Neuron (in vitro differentiated cells): ENCODE data around the gene C3orf20.

Experiments used
- H2AFZ ChIP-seq: one replicate; pipeline ENCODE4 v1.6.1; 2013; ENCODE audit warnings: low read depth, mild to moderate bottlenecking, inconsistent platforms, low read length, moderate library complexity
- H3K27me3 ChIP-seq: one replicate; pipeline ENCODE4 v1.6.1; 2013; ENCODE audit warnings: low read length; ENCODE audit not compliant: insufficient read depth
- H3K36me3 ChIP-seq: one replicate; pipeline ENCODE4 v1.6.1; 2013; ENCODE audit warnings: low read length; ENCODE audit not compliant: insufficient read depth
- H3K4me1 ChIP-seq: one replicate; pipeline ENCODE4 v1.6.1; 2013; ENCODE audit warnings: low read length; ENCODE audit not compliant: insufficient read depth
- H3K4me3 ChIP-seq: 2 replicates; pipeline ENCODE4 v1.5.1; 2013; ENCODE audit warnings: mild to moderate bottlenecking, low read length, moderate library complexity
- H3K9me3 ChIP-seq: one replicate; pipeline ENCODE4 v1.6.1; 2013; ENCODE audit warnings: low read length

Gene C3orf20

DNA sequence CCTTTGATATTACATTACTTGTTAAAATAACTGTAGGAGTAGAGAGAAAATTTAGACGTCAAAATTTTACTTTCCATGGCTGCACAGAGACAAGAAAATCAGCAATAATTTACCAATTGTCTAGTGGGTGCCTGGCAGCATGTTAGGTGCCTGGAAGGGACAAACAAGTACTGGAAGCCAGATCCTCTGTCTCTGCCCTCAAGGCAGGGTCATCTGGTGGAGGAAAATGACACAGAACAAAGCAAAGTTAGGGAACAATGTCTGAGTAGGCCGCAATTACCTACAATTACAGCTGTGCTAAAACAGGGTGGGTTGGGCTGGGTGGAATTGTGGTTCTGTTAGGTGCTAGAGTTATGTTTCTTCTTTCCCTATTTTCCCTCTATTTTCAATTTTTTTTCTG lies 16.0 kb upstream of the C3orf20 start:
- no peak overlapping the region for H2AFZ ChIP-seq
- no peaks in the 10 kb centered on the region for H3K27me3 ChIP-seq
- no peaks in the 10 kb centered on the region for H3K4me1 ChIP-seq
- no peaks in the 10 kb centered on the region for H3K9me3 ChIP-seq
- no peak overlapping the region for H3K4me3 ChIP-seq
- peaks cover 81% of the 10 kb centered on the region for H3K36me3 ChIP-seq

DNA sequence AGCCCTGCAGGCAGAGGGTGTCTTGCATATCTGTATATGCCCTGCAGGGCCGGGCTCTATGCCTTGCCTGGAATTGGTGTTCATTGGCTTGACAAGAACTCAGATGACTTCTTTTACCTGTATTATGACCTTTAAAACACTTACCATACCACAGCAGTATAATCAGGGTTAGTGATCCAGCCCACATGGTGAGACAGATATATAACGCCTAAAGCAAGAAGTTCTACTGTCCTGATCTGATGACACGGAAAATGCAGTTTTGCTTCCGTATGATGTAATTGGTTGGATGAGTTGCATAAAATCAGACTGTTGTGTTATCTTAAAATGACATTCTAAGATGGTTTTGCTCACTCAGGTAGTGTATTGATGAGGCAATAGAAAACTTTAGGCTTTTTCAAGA lies 14.0 kb upstream of the C3orf20 start:
- Histone ChIP-seq H3K9me3 (no peaks in the 10 kb centered on the region), H3K4me3 (no peak overlapping the region), H2AFZ (no peak overlapping the region), H3K4me1 (no peaks in the 10 kb centered on the region), H3K27me3 (no peaks in the 10 kb centered on the region), H3K36me3 (peaks cover 92% of the 10 kb centered on the region)

- Histone ChIP-seq H3K9me3 (no peaks in the 10 kb centered on the region), H2AFZ (no peak overlapping the region), H3K36me3 (peaks cover 90% of the 10 kb centered on the region), H3K4me1 (no peaks in the 10 kb centered on the region), H3K27me3 (no peaks in the 10 kb centered on the region), H3K4me3 (no peak overlapping the region)
Observed at GRCh38 chr3:14663396-14664135, 11.4 kb upstream of the C3orf20 start.

GRCh38 chr3:14664170-14664569 lies 10.8 kb upstream of the C3orf20 start:
- Histone ChIP-seq H3K27me3 (no peaks in the 10 kb centered on the region), H3K4me3 (no peak overlapping the region)

DNA sequence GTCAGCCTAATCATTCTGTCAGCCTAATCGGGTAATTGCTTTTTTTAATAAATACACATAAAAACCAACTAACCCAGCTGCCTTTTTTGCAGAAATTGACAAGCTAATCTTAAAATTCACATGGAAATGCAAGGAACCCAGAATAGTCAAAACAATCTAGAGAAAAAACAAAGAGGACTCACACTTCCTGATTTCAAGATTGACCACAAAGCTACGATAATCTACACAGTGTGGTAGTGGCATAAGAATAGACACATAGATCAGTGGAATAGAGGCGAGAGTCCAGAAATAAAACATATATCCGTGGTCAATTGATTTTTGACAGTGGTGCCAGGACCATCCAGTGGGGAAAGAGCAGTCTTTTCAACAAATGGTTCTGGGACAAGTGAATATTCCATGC lies 2.4 kb upstream of the C3orf20 start:
- H3K4me1 ChIP-seq, result no peaks in the 10 kb centered on the region
- no peaks in the 10 kb centered on the region for H3K27me3 ChIP-seq
- no peaks in the 10 kb centered on the region for H3K9me3 ChIP-seq
- no peak overlapping the region for H2AFZ ChIP-seq
- H3K4me3 ChIP-seq, result no peak overlapping the region
- peaks cover 55% of the 10 kb centered on the region for H3K36me3 ChIP-seq

More at GRCh38 chr3:14664170-14664569, 10.8 kb upstream of the C3orf20 start:
- Histone ChIP-seq H3K4me1 (no peaks in the 10 kb centered on the region), H2AFZ (no peak overlapping the region), H3K9me3 (no peaks in the 10 kb centered on the region), H3K36me3 (peaks cover 94% of the 10 kb centered on the region)

DNA sequence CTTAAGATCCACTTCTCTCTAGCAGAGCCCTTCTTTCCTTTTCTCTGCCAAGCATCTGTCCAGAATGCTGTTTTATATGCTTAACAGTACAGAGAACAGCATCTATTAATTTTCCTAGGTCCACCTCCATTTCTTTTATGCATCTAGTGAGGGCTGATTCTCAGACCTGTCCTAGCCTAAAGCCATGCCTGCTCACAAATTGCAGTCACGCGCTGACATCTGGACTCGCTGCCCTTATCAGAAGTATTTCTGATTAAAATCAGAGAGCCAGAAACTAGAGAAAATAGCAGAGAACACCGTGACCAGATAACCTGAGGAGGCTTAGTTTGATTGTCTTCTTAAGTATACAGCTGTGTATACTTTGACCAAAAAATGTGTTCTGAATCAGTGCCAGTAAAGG lies 1.9 kb downstream of the C3orf20 start:
- no peaks in the 10 kb centered on the region for H3K9me3 ChIP-seq
- H3K4me3 ChIP-seq, result no peak overlapping the region
- peaks cover 14% of the 10 kb centered on the region for H3K36me3 ChIP-seq
- no peaks in the 10 kb centered on the region for H3K4me1 ChIP-seq
- no peak overlapping the region for H2AFZ ChIP-seq
- no peaks in the 10 kb centered on the region for H3K27me3 ChIP-seq

DNA sequence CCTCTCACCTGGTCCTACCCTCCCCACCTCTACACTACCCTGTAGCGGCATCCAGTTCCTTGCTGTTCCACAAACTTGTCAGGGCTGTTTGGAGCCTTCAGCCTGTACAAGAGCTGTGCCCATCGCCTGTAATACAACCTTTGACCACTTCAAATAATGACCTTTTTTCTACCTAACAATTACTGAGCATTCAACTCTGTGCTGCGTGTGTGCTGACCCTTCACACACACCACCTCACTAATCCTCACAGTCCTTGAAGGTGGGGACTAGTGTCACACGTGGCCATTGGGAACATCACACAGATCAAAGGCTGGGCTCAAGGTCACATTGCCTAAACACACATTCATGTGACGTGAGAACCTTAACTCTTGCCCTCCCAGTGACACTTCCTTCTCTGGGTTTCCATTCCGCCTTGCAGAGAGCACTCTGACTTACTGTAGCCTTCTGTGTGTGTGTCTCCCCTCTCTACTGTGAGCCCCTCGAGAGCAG lies 3.1 kb downstream of the C3orf20 start:
- no peaks in the 10 kb centered on the region for H3K4me1 ChIP-seq
- H3K27me3 ChIP-seq, result no peaks in the 10 kb centered on the region
- no peak overlapping the region for H2AFZ ChIP-seq
- no peak overlapping the region for H3K4me3 ChIP-seq
- H3K36me3 ChIP-seq, result peaks cover 4% of the 10 kb centered on the region
- H3K9me3 ChIP-seq, result no peaks in the 10 kb centered on the region

DNA sequence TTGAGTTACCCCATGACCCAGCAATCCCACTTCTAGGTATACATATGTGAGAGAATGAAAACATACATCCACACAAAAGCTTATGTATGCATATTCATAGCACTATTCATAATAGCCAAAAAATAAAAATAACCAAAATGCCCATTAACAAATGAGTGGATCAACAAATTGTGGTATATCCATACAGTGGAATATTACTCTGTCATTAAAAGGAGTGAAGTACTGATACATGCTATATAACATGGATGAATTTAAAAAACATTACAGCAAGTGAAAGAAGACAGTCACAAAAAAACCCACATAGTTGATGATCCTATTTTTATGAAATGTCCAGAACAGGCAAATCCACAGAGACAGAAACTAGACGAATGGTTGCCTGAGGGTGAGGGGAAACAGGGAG lies 5.2 kb downstream of the C3orf20 start:
- no peak overlapping the region for H3K4me3 ChIP-seq
- H3K27me3 ChIP-seq, result no peaks in the 10 kb centered on the region
- H3K9me3 ChIP-seq, result no peaks in the 10 kb centered on the region
- no peaks in the 10 kb centered on the region for H3K4me1 ChIP-seq
- no peak overlapping the region for H2AFZ ChIP-seq
- H3K36me3 ChIP-seq, result no peaks in the 10 kb centered on the region

DNA sequence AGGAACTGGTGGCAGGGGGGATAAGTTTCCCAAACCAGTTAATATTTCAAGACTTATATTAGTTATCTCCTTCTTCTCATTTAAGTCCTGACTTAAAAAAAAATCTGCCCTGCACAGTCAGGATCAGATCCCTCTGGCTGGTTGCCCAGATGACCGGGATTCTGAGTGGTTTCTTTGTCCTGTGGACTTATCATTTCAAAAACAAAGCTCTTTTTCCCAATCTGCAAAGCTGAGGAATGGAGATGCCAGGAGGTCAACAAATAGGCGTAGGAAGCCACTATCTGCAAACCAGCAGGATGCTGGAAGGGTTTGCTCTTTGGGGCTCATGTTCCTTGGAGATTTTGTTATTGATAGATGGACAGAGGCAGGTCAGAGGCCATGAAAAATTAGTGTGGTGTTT lies 5.8 kb downstream of the C3orf20 start:
- no peaks in the 10 kb centered on the region for H3K27me3 ChIP-seq
- H2AFZ ChIP-seq, result no peak overlapping the region
- no peak overlapping the region for H3K4me3 ChIP-seq
- H3K9me3 ChIP-seq, result no peaks in the 10 kb centered on the region
- no peaks in the 10 kb centered on the region for H3K4me1 ChIP-seq
- no peaks in the 10 kb centered on the region for H3K36me3 ChIP-seq

DNA sequence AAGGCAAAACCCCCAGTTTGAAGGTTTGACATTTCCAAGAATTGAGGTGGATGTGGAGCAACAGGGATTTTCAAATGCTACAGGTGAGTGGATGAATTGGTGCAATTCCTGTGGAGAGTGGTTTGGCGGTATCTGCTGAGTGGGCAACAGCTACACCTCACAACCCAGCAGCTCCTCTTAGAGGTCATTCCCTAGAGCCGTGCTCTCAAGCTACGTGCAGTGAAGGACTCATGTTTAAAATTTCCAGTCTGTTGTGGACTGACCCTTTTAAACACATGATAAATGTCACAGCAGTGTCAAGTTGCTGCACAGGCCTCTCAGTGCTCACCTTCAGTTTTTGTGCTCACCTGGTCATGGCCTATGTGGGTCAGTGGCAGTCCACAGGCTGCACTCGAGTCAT lies 9.5 kb downstream of the C3orf20 start:
- Histone ChIP-seq H3K9me3 (no peaks in the 10 kb centered on the region), H3K4me1 (no peaks in the 10 kb centered on the region), H3K4me3 (no peak overlapping the region), H2AFZ (no peak overlapping the region), H3K27me3 (peaks cover 7% of the 10 kb centered on the region), H3K36me3 (no peaks in the 10 kb centered on the region)

- H3K4me3 ChIP-seq, result no peak overlapping the region
- no peaks in the 10 kb centered on the region for H3K36me3 ChIP-seq
- no peak overlapping the region for H2AFZ ChIP-seq
- no peaks in the 10 kb centered on the region for H3K9me3 ChIP-seq
- H3K27me3 ChIP-seq, result peaks cover 11% of the 10 kb centered on the region
- H3K4me1 ChIP-seq, result no peaks in the 10 kb centered on the region
Observed at GRCh38 chr3:14685179-14685578, 10.2 kb downstream of the C3orf20 start.

GRCh38 chr3:14687360-14687759 lies 12.4 kb downstream of the C3orf20 start:
- Histone ChIP-seq H3K9me3 (no peaks in the 10 kb centered on the region), H3K36me3 (no peaks in the 10 kb centered on the region), H3K4me1 (no peaks in the 10 kb centered on the region), H3K27me3 (peaks cover 12% of the 10 kb centered on the region), H3K4me3 (no peak overlapping the region), H2AFZ (no peak overlapping the region)

GRCh38 chr3:14688525-14688924 lies 13.6 kb downstream of the C3orf20 start:
- H3K27me3 ChIP-seq, result peaks cover 12% of the 10 kb centered on the region
- no peaks in the 10 kb centered on the region for H3K36me3 ChIP-seq
- no peak overlapping the region for H3K4me3 ChIP-seq
- no peaks in the 10 kb centered on the region for H3K9me3 ChIP-seq
- H2AFZ ChIP-seq, result no peak overlapping the region
- no peaks in the 10 kb centered on the region for H3K4me1 ChIP-seq
